Measurements from ENCODE around the gene TRIM44. TPM values are rescaled to one million over a fixed set of nuclear protein-coding genes. Genes with fewer than 3 reads are reported as not detected.
A peak's percentile ranks its signal among the peaks of the same experiment; 100 is the strongest.
"Not testable (repeated sequence)": the region's sequence is repeated elsewhere in the genome, so short reads cannot be mapped to it uniquely, and the experiment has no call there.

Gene TRIM44
- total RNA-seq, 2 experiments from 2014 or later, result 40.9 to 41.1 TPM

GRCh38 chr11:35651263-35651662 is 11.3 kb upstream of the TRIM44 start:
- Mint-ChIP-seq H3K27me3 (peaks cover 48% of the 10 kb centered on the region), H3K4me1 (no peaks in the 10 kb centered on the region), H3K27ac (no peak overlapping the region), H3K9me3 (no peaks in the 10 kb centered on the region), H3K4me3 (no peak overlapping the region), H3K36me3 (no peaks in the 10 kb centered on the region)
- DNase-seq, result no peak

GRCh38 chr11:35652786-35653185 is 9.8 kb upstream of the TRIM44 start:
- H3K27me3 Mint-ChIP-seq, result peaks cover 45% of the 10 kb centered on the region

GRCh38 chr11:35654711-35655110 is 7.9 kb upstream of the TRIM44 start:
- DNase-seq, result no peak
- peaks cover 33% of the 10 kb centered on the region for H3K27me3 Mint-ChIP-seq
- no peaks in the 10 kb centered on the region for H3K36me3 Mint-ChIP-seq
- no peak overlapping the region for H3K27ac Mint-ChIP-seq
- no peaks in the 10 kb centered on the region for H3K4me1 Mint-ChIP-seq
- no peaks in the 10 kb centered on the region for H3K9me3 Mint-ChIP-seq
- no peak overlapping the region for H3K4me3 Mint-ChIP-seq

More at GRCh38 chr11:35652786-35653185, 9.8 kb upstream of the TRIM44 start:
- H3K36me3 Mint-ChIP-seq, H3K9me3 Mint-ChIP-seq, H3K4me1 Mint-ChIP-seq, DNase-seq, H3K4me3 Mint-ChIP-seq, H3K27ac Mint-ChIP-seq: not testable (repeated sequence)

GRCh38 chr11:35655254-35655653 is 7.3 kb upstream of the TRIM44 start:
- Mint-ChIP-seq H3K4me3 (no peak overlapping the region), H3K9me3 (no peaks in the 10 kb centered on the region), H3K36me3 (no peaks in the 10 kb centered on the region), H3K4me1 (no peaks in the 10 kb centered on the region), H3K27me3 (peaks cover 32% of the 10 kb centered on the region), H3K27ac (no peak overlapping the region)
- no peak for DNase-seq

- Mint-ChIP-seq H3K4me3 (no peak overlapping the region), H3K36me3 (no peaks in the 10 kb centered on the region), H3K4me1 (no peaks in the 10 kb centered on the region), H3K9me3 (no peaks in the 10 kb centered on the region), H3K27me3 (peaks cover 26% of the 10 kb centered on the region), H3K27ac (no peak overlapping the region)
- DNase-seq, result no peak
Measured at GRCh38 chr11:35655856-35656255, 6.7 kb upstream of the TRIM44 start.

GRCh38 chr11:35658020-35658948 is 4.3 kb upstream of the TRIM44 start:
- peaks cover 5% of the 10 kb centered on the region for H3K36me3 Mint-ChIP-seq
- DNase-seq, result no peak
- H3K4me3 Mint-ChIP-seq, result no peak overlapping the region
- peaks cover 4% of the 10 kb centered on the region for H3K9me3 Mint-ChIP-seq
- H3K4me1 Mint-ChIP-seq, result peaks cover 14% of the 10 kb centered on the region
- H3K27ac Mint-ChIP-seq, result no peak overlapping the region
- peaks cover 21% of the 10 kb centered on the region for H3K27me3 Mint-ChIP-seq

GRCh38 chr11:35661534-35661933 is 1.0 kb upstream of the TRIM44 start:
- no peak for DNase-seq
- H3K4me3 Mint-ChIP-seq, result peak overlapping the region; percentile 88
- H3K36me3 Mint-ChIP-seq, result peaks cover 35% of the 10 kb centered on the region
- peak overlapping the region; percentile 96 for H3K27ac Mint-ChIP-seq
- peaks cover 1% of the 10 kb centered on the region for H3K27me3 Mint-ChIP-seq
- H3K4me1 Mint-ChIP-seq, result peaks cover 33% of the 10 kb centered on the region
- peaks cover 30% of the 10 kb centered on the region for H3K9me3 Mint-ChIP-seq

GRCh38 chr11:35662061-35662648 is 420 bp upstream of the TRIM44 start:
- Mint-ChIP-seq H3K36me3 (peaks cover 39% of the 10 kb centered on the region), H3K4me1 (peaks cover 33% of the 10 kb centered on the region), H3K4me3 (peak overlapping the region; percentile 88), H3K27me3 (no peaks in the 10 kb centered on the region), H3K9me3 (peaks cover 32% of the 10 kb centered on the region), H3K27ac (peak overlapping the region; percentile 96)
- peak; percentile 13 for DNase-seq

- peak overlapping the region; percentile 88 for H3K4me3 Mint-ChIP-seq
- H3K4me1 Mint-ChIP-seq, result peaks cover 33% of the 10 kb centered on the region
- H3K27me3 Mint-ChIP-seq, result no peaks in the 10 kb centered on the region
- H3K9me3 Mint-ChIP-seq, result peaks cover 34% of the 10 kb centered on the region
- H3K27ac Mint-ChIP-seq, result peak overlapping the region; percentile 96
- no peak for DNase-seq
- peaks cover 50% of the 10 kb centered on the region for H3K36me3 Mint-ChIP-seq
Measured at GRCh38 chr11:35663408-35663702, 780 bp downstream of the TRIM44 start.

- peak overlapping the region; percentile 4 for H3K4me3 Mint-ChIP-seq
Measured at GRCh38 chr11:35664977-35665441, 2.4 kb downstream of the TRIM44 start.

GRCh38 chr11:35667257-35667656 is 4.7 kb downstream of the TRIM44 start:
- no peak for DNase-seq
- H3K4me3 Mint-ChIP-seq, result no peak overlapping the region
- H3K36me3 Mint-ChIP-seq, result peaks cover 76% of the 10 kb centered on the region
- no peaks in the 10 kb centered on the region for H3K27me3 Mint-ChIP-seq
- no peak overlapping the region for H3K27ac Mint-ChIP-seq
- peaks cover 39% of the 10 kb centered on the region for H3K9me3 Mint-ChIP-seq
- peaks cover 47% of the 10 kb centered on the region for H3K4me1 Mint-ChIP-seq

More at GRCh38 chr11:35664977-35665441, 2.4 kb downstream of the TRIM44 start:
- Mint-ChIP-seq H3K9me3 (peaks cover 37% of the 10 kb centered on the region), H3K27ac (no peak overlapping the region), H3K4me1 (peaks cover 36% of the 10 kb centered on the region), H3K36me3 (peaks cover 63% of the 10 kb centered on the region), H3K27me3 (no peaks in the 10 kb centered on the region)
- DNase-seq, result no peak

- H3K27ac Mint-ChIP-seq, H3K27me3 Mint-ChIP-seq, DNase-seq, H3K4me3 Mint-ChIP-seq: not testable (repeated sequence)
- H3K36me3 Mint-ChIP-seq, result peaks cover 77% of the 10 kb centered on the region
- peaks cover 48% of the 10 kb centered on the region for H3K4me1 Mint-ChIP-seq
- H3K9me3 Mint-ChIP-seq, result peaks cover 35% of the 10 kb centered on the region
Measured at GRCh38 chr11:35668350-35668749, 5.8 kb downstream of the TRIM44 start.

- Mint-ChIP-seq H3K36me3 (peaks cover 55% of the 10 kb centered on the region), H3K27ac (no peak overlapping the region), H3K4me3 (no peak overlapping the region), H3K27me3 (no peaks in the 10 kb centered on the region), H3K9me3 (peaks cover 11% of the 10 kb centered on the region), H3K4me1 (peaks cover 56% of the 10 kb centered on the region)
- DNase-seq, result no peak
Measured at GRCh38 chr11:35671396-35672127, 9.0 kb downstream of the TRIM44 start.

- H3K27me3 Mint-ChIP-seq, result no peaks in the 10 kb centered on the region
- no peak overlapping the region for H3K4me3 Mint-ChIP-seq
- peaks cover 60% of the 10 kb centered on the region for H3K4me1 Mint-ChIP-seq
Measured at GRCh38 chr11:35672608-35673007, 10.0 kb downstream of the TRIM44 start.

More at GRCh38 chr11:35672608-35673007, 10.0 kb downstream of the TRIM44 start:
- Mint-ChIP-seq H3K9me3 (peaks cover 9% of the 10 kb centered on the region), H3K36me3 (peaks cover 50% of the 10 kb centered on the region), H3K27ac (no peak overlapping the region)
- no peak for DNase-seq
